DND-41 (cell line): ENCODE measurements around the gene ARID3A.

ENCODE experiments used
- ATAC-seq: fragments of 200-7000 bp; cut with Tn5 transposase; 3 replicates; pipeline ENCODE4 v1.9.1; 2021; ENCODE audit warnings: low read depth; ENCODE audit not compliant: insufficient read depth
- DNase-seq: peaks from one replicate; pipeline ENCODE4 v3.0.0-alpha.2; 2020
- H2AFZ ChIP-seq: 2 replicates; pipeline ENCODE4 v1.6.0; 2012; ENCODE audit warnings: low read depth, low read length
- H3K27ac ChIP-seq: 2 replicates; pipeline ENCODE4 v1.5.1; 2012; ENCODE audit warnings: low read length, inconsistent platforms
- H3K27me3 ChIP-seq: fragments of 200-600 bp; sonication (generic); 2 replicates; pipeline ENCODE4 v1.6.0; 2012; ENCODE audit warnings: low read length, mild to moderate bottlenecking, inconsistent platforms; ENCODE audit not compliant: insufficient read depth, poor library complexity
- H3K36me3 ChIP-seq: 2 replicates; pipeline ENCODE4 v1.5.1; 2012; ENCODE audit warnings: low read length, inconsistent platforms; ENCODE audit not compliant: insufficient read depth
- H3K4me1 ChIP-seq: 2 replicates; pipeline ENCODE4 v1.5.1; 2012; ENCODE audit warnings: mild to moderate bottlenecking, low read length; ENCODE audit not compliant: insufficient read depth
- H3K4me2 ChIP-seq: 2 replicates; pipeline ENCODE4 v1.6.0; 2012; ENCODE audit warnings: mild to moderate bottlenecking, moderate library complexity, low read length, inconsistent platforms; ENCODE audit not compliant: insufficient read depth
- H3K4me3 ChIP-seq, 2 experiments: fragments of 200-600 bp in 1 of 2; shearing (Covaris generic) in 1 of 2; 2 replicates each; pipeline ENCODE4 v1.5.1; 2012 to 2016; ENCODE audit warnings: inconsistent platforms in 2 of 2, low read length in 2 of 2, mild to moderate bottlenecking in 2 of 2, low read depth in 1 of 2, moderate library complexity in 1 of 2
- H3K79me2 ChIP-seq: 2 replicates; pipeline ENCODE4 v1.6.0; 2012; ENCODE audit warnings: low read length, inconsistent platforms; ENCODE audit not compliant: insufficient read depth
- H3K9ac ChIP-seq: 2 replicates; pipeline ENCODE4 v1.6.0; 2012; ENCODE audit warnings: low read depth, mild to moderate bottlenecking, inconsistent platforms, low read length, moderate library complexity
- H3K9me3 ChIP-seq: 2 replicates; pipeline ENCODE4 v1.5.1; 2012; ENCODE audit warnings: low read length, moderate library complexity, mild to moderate bottlenecking, inconsistent platforms; ENCODE audit not compliant: insufficient read depth, severe bottlenecking
- H4K20me1 ChIP-seq: 2 replicates; pipeline ENCODE4 v1.6.0; 2012; ENCODE audit warnings: low read length; ENCODE audit not compliant: insufficient read depth
- CTCF ChIP-seq: IDR thresholded peaks from 2 replicates; pipeline ENCODE4 v1.5.1; 2012; ENCODE audit warnings: borderline replicate concordance, low read length, moderate library complexity, mild to moderate bottlenecking; ENCODE audit not compliant: poor library complexity, severe bottlenecking; ENCODE audit errors: extremely low read depth
- EZH2 ChIP-seq: IDR thresholded peaks from 3 replicates; pipeline ENCODE4 v1.6.1; 2012; ENCODE audit warnings: borderline replicate concordance, low read depth, mild to moderate bottlenecking, moderate library complexity, low read length, inconsistent platforms; ENCODE audit not compliant: severe bottlenecking

Gene ARID3A

GRCh38 chr19:939922-940321, 14.1 kb downstream of the ARID3A start:
- TF ChIP-seq EZH2, result no peak
- no peak for TF ChIP-seq CTCF
- DNase-seq (no peak), ATAC-seq (no peak)
- Histone ChIP-seq H4K20me1 (peaks cover 58% of the 10 kb centered on the region), H3K27me3 (no peaks in the 10 kb centered on the region), H3K27ac (no peak overlapping the region), H3K4me2 (no peak overlapping the region), H3K4me1 (no peaks in the 10 kb centered on the region), H2AFZ (no peak overlapping the region), H3K4me3 (no peak overlapping the region), H3K9me3 (no peaks in the 10 kb centered on the region), H3K79me2 (peaks cover 82% of the 10 kb centered on the region), H3K9ac (no peak overlapping the region), H3K36me3 (peaks cover 54% of the 10 kb centered on the region)

GRCh38 chr19:940591-941291, 14.9 kb downstream of the ARID3A start:
- Histone ChIP-seq H3K4me1 (no peaks in the 10 kb centered on the region), H2AFZ (no peak overlapping the region), H3K4me3 (no peak overlapping the region), H3K27ac (no peak overlapping the region), H3K4me2 (no peak overlapping the region), H3K36me3 (peaks cover 50% of the 10 kb centered on the region), H4K20me1 (peaks cover 60% of the 10 kb centered on the region), H3K9ac (no peak overlapping the region), H3K79me2 (peaks cover 84% of the 10 kb centered on the region), H3K9me3 (no peaks in the 10 kb centered on the region), H3K27me3 (no peaks in the 10 kb centered on the region)
- DNase-seq, result no peak
- TF ChIP-seq CTCF (no peak), EZH2 (no peak)
- no peak for ATAC-seq

GRCh38 chr19:941292-942132, 15.7 kb downstream of the ARID3A start:
- ATAC-seq (no peak), DNase-seq (no peak)
- H3K27me3 ChIP-seq, result no peaks in the 10 kb centered on the region
- peaks cover 80% of the 10 kb centered on the region for H3K79me2 ChIP-seq
- no peak overlapping the region for H2AFZ ChIP-seq
- H3K4me1 ChIP-seq, result no peaks in the 10 kb centered on the region
- TF ChIP-seq EZH2, result no peak
- no peak for TF ChIP-seq CTCF
- no peak overlapping the region for H3K9ac ChIP-seq
- H3K9me3 ChIP-seq, result no peaks in the 10 kb centered on the region
- H3K27ac ChIP-seq, result no peak overlapping the region
- H3K4me3 ChIP-seq, result no peak overlapping the region
- H3K36me3 ChIP-seq, result peaks cover 44% of the 10 kb centered on the region
- no peak overlapping the region for H3K4me2 ChIP-seq
- H4K20me1 ChIP-seq, result peaks cover 61% of the 10 kb centered on the region
